GM23338 (cell line): Measurements from ENCODE around the gene ENDOV. TPM values are rescaled to one million over a fixed set of nuclear protein-coding genes. Genes with fewer than 3 reads are reported as not detected.
A peak's percentile ranks its signal among the peaks of the same experiment; 100 is the strongest.

Source experiments
- ATAC-seq: fragments of 200-7000 bp; cut with Tn5 transposase; 3 replicates; pipeline ENCODE4 v1.9.1; 2020
- DNase-seq: peaks from one replicate; pipeline ENCODE4 v3.0.0-alpha.2; 2015; ENCODE audit warnings: low spot score
- H2AFZ ChIP-seq: fragments of 200-600 bp; sonication (generic); 2 replicates; pipeline ENCODE4 v1.8.0; 2016; ENCODE audit warnings: antibody characterized with exemption, mild to moderate bottlenecking, moderate library complexity
- H3F3A ChIP-seq: fragments of 200-600 bp; sonication (generic); replicated peaks from 2 replicates; pipeline ENCODE4 v1.8.0; 2017; ENCODE audit warnings: antibody characterized with exemption, mixed run types, low read depth
- H3K27ac ChIP-seq: fragments of 200-600 bp; sonication (generic); 2 replicates; pipeline ENCODE4 v1.6.1; 2016; ENCODE audit warnings: low read depth
- H3K27me3 ChIP-seq: fragments of 200-600 bp; sonication (generic); 2 replicates; pipeline ENCODE4 v1.8.0; 2016; ENCODE audit warnings: mild to moderate bottlenecking, mixed run types, moderate library complexity; ENCODE audit not compliant: insufficient read depth
- H3K36me3 ChIP-seq: fragments of 200-600 bp; sonication (generic); 2 replicates; pipeline ENCODE4 v1.8.0; 2016; ENCODE audit warnings: mild to moderate bottlenecking; ENCODE audit not compliant: insufficient read depth
- H3K4me1 ChIP-seq: fragments of 200-600 bp; sonication (generic); 2 replicates; pipeline ENCODE4 v1.8.0; 2016; ENCODE audit warnings: mild to moderate bottlenecking, moderate library complexity; ENCODE audit not compliant: insufficient read depth
- H3K4me2 ChIP-seq: fragments of 200-600 bp; sonication (generic); 2 replicates; pipeline ENCODE4 v1.7.1; 2017; ENCODE audit warnings: mixed run types
- H3K4me3 ChIP-seq: fragments of 200-600 bp; sonication (generic); 2 replicates; pipeline ENCODE4 v1.6.1; 2016; ENCODE audit warnings: mixed run types
- H3K79me2 ChIP-seq: fragments of 200-600 bp; sonication (generic); replicated peaks from 2 replicates; pipeline ENCODE4 v1.8.0; 2017; ENCODE audit warnings: mild to moderate bottlenecking; ENCODE audit not compliant: insufficient read depth
- H3K9me2 ChIP-seq: fragments of 200-600 bp; sonication (generic); 2 replicates; pipeline ENCODE4 v1.8.0; 2017; ENCODE audit not compliant: insufficient read depth
- H4K20me1 ChIP-seq: fragments of 200-600 bp; sonication (generic); replicated peaks from 2 replicates; pipeline ENCODE4 v1.8.0; 2017; ENCODE audit warnings: mild to moderate bottlenecking; ENCODE audit not compliant: insufficient read depth
- H3K27ac Mint-ChIP-seq: 2 replicates; pipeline ENCODE4 v1.8.0; 2020; ENCODE audit warnings: inconsistent platforms, mild to moderate bottlenecking, moderate library complexity, mixed read lengths
- H3K27me3 Mint-ChIP-seq: 3 replicates; pipeline ENCODE4 v1.8.0; 2022; ENCODE audit warnings: low read depth, mild to moderate bottlenecking, moderate library complexity, mixed read lengths, inconsistent platforms; ENCODE audit not compliant: insufficient read depth, poor library complexity
- H3K36me3 Mint-ChIP-seq: 3 replicates; pipeline ENCODE4 v1.8.0; 2021; ENCODE audit warnings: low read depth, mild to moderate bottlenecking, inconsistent platforms, moderate library complexity, mixed read lengths
- H3K4me1 Mint-ChIP-seq: 3 replicates; pipeline ENCODE4 v1.8.0; 2020; ENCODE audit warnings: mild to moderate bottlenecking, inconsistent platforms, mixed read lengths
- H3K4me3 Mint-ChIP-seq: 3 replicates; pipeline ENCODE4 v1.8.0; 2021; ENCODE audit warnings: moderate library complexity, mild to moderate bottlenecking, inconsistent platforms, mixed read lengths
- H3K9me3 Mint-ChIP-seq: 3 replicates; pipeline ENCODE4 v1.8.0; 2020; ENCODE audit warnings: moderate library complexity, mild to moderate bottlenecking, inconsistent platforms, mixed read lengths
- CREB1 ChIP-seq: fragments of 250-450 bp; sonication (Bioruptor Pico); IDR thresholded peaks from 2 replicates; pipeline ENCODE4 v1.5.0; 2020; ENCODE audit warnings: low read depth, mild to moderate bottlenecking, moderate library complexity
- CTCF ChIP-seq, 2 experiments: fragments of 200-600 bp in 1 of 2; sonication (generic) in 1 of 2; conservative IDR thresholded peaks; 2 replicates each; pipeline versions ENCODE4 v1.5.1 to v1.6.1; 2016 to 2017; ENCODE audit warnings: antibody characterized with exemption in 2 of 2, low read depth in 2 of 2, mild to moderate bottlenecking in 2 of 2, moderate library complexity in 1 of 2
- ETS1 ChIP-seq: IDR thresholded peaks from 2 replicates; pipeline ENCODE4 v1.6.1; 2016; ENCODE audit warnings: antibody characterized with exemption
- EZH2 ChIP-seq: fragments of 200-600 bp; sonication (generic); IDR thresholded peaks from one replicate; pipeline ENCODE4 v1.8.0; 2017; ENCODE audit warnings: antibody characterized with exemption, mild to moderate bottlenecking, low read depth; ENCODE audit not compliant: unreplicated experiment
- EZH2phosphoT487 ChIP-seq: fragments of 200-600 bp; sonication (generic); IDR thresholded peaks from one replicate; pipeline ENCODE4 v1.8.1; 2018; ENCODE audit warnings: antibody characterized with exemption; ENCODE audit not compliant: unreplicated experiment
- NANOG ChIP-seq: IDR thresholded peaks from 2 replicates; pipeline ENCODE4 v1.6.1; 2016; ENCODE audit warnings: antibody characterized with exemption, borderline replicate concordance
- POLR2AphosphoS5 ChIP-seq: IDR thresholded peaks from 2 replicates; pipeline ENCODE4 v1.6.1; 2016; ENCODE audit warnings: antibody characterized with exemption, low read depth
- REST ChIP-seq: IDR thresholded peaks from one replicate; pipeline ENCODE4 v1.6.1; 2018; ENCODE audit warnings: antibody characterized with exemption; ENCODE audit not compliant: unreplicated experiment
- ZNF462 ChIP-seq: fragments of 250-450 bp; sonication (Bioruptor Pico); IDR thresholded peaks from 2 replicates; pipeline ENCODE4 v1.5.0; 2020; ENCODE audit warnings: mild to moderate bottlenecking, moderate library complexity
- polyA plus RNA-seq: library from polyadenylated mRNA; unstranded; fragments of >200 nt; fragmentation: Nextera tagmentation; extraction: Ambion mirVana; gene quantifications from 2 replicates; pipeline ENCODE4 v1.2.1, GENCODE V29; 2016
- total RNA-seq: library from RNA; depleted of rRNA; stranded (reverse); fragments of >200 nt; shearing (Covaris generic); gene quantifications from 2 replicates; pipeline ENCODE4 v1.2.3, GENCODE V29; 2014

The ENDOV gene
- total and polyA plus RNA-seq, 2 experiments from 2014 or later = 11.5 to 16.1 TPM

- TF ChIP-seq ZNF462 (CRISPR knock-in tag) = no peak
- no peak for TF ChIP-seq POLR2AphosphoS5
- TF ChIP-seq CTCF (conservative IDR thresholded peaks at IDR 0.05; ENCODE audit: low read depth in 2 of 2) = no peak
- no peak for TF ChIP-seq ETS1
Observed at GRCh38 chr17:80460429-80460834, 45.5 kb downstream of the ENDOV start (continued).

- DNase-seq (peak; percentile 51), ATAC-seq (peak; percentile 73)
- no peaks in the 10 kb centered on the region for H3K9me2 ChIP-seq
- H3F3A ChIP-seq = no peaks in the 10 kb centered on the region
- no peak overlapping the region for H3K4me3 Mint-ChIP-seq
- H3K4me2 ChIP-seq = no peak overlapping the region
- no peaks in the 10 kb centered on the region for H3K36me3 ChIP-seq
- H2AFZ ChIP-seq = no peak overlapping the region
- peaks cover 3% of the 10 kb centered on the region; the same call in 1 of the 2 replicates for H3K27me3 ChIP-seq
- H3K27ac Mint-ChIP-seq = no peak overlapping the region
- no peaks in the 10 kb centered on the region for H3K4me1 ChIP-seq
- H4K20me1 ChIP-seq = no peaks in the 10 kb centered on the region
- no peaks in the 10 kb centered on the region for H3K79me2 ChIP-seq
- H3K9me3 Mint-ChIP-seq = no peaks in the 10 kb centered on the region
- peaks cover 17% of the 10 kb centered on the region for H3K27me3 Mint-ChIP-seq
- H3K36me3 Mint-ChIP-seq = no peaks in the 10 kb centered on the region
- no peak overlapping the region for H3K4me3 ChIP-seq
- H3K27ac ChIP-seq = no peak overlapping the region
- H3K4me1 Mint-ChIP-seq = no peaks in the 10 kb centered on the region
- TF ChIP-seq ETS1 (no peak), REST (no peak), EZH2phosphoT487 (no peak), CREB1 (no peak), POLR2AphosphoS5 (no peak), EZH2 (no peak), NANOG (no peak)
Observed at GRCh38 chr17:80461528-80462160, 46.7 kb downstream of the ENDOV start.
